GM21526 (cell line): ENCODE measurements around the gene NRXN3.

Experiments used
- ATAC-seq: cut with Tn5 transposase; IDR thresholded peaks from one replicate; pipeline ENCODE4 v1.9.1; 2021; ENCODE audit warnings: moderate library complexity; ENCODE audit not compliant: unreplicated experiment, low FRiP score

The NRXN3 gene

GRCh38 chr14:79668951-79669350 lies 1498.8 kb downstream of the NRXN3 start:
- no peak for ATAC-seq

- no peak for ATAC-seq
Observed at GRCh38 chr14:79670811-79671210, 1500.6 kb downstream of the NRXN3 start.

- ATAC-seq, result no peak
Observed at GRCh38 chr14:79680087-79680486, 1509.9 kb downstream of the NRXN3 start.

GRCh38 chr14:79686196-79686595 lies 1516.0 kb downstream of the NRXN3 start:
- no peak for ATAC-seq

- ATAC-seq, result no peak
Observed at GRCh38 chr14:79690960-79691359, 1520.8 kb downstream of the NRXN3 start.

GRCh38 chr14:79693935-79694334 lies 1523.8 kb downstream of the NRXN3 start:
- no peak for ATAC-seq

GRCh38 chr14:79695307-79695706 lies 1525.1 kb downstream of the NRXN3 start:
- ATAC-seq, result no peak

- no peak for ATAC-seq
Observed at GRCh38 chr14:79698298-79698711, 1528.1 kb downstream of the NRXN3 start.

GRCh38 chr14:79699206-79699605 lies 1529.0 kb downstream of the NRXN3 start:
- ATAC-seq, result no peak

- ATAC-seq, result no peak
Observed at GRCh38 chr14:79701371-79701770, 1531.2 kb downstream of the NRXN3 start.

- no peak for ATAC-seq
Observed at GRCh38 chr14:79702197-79702596, 1532.0 kb downstream of the NRXN3 start.

GRCh38 chr14:79703209-79703608 lies 1533.0 kb downstream of the NRXN3 start:
- no peak for ATAC-seq

- ATAC-seq, result no peak
Observed at GRCh38 chr14:79704041-79704807, 1534.1 kb downstream of the NRXN3 start.

GRCh38 chr14:79705126-79705894 lies 1535.1 kb downstream of the NRXN3 start:
- ATAC-seq, result no peak

- no peak for ATAC-seq
Observed at GRCh38 chr14:79706382-79706781, 1536.2 kb downstream of the NRXN3 start.

- no peak for ATAC-seq
Observed at GRCh38 chr14:79708426-79709388, 1538.5 kb downstream of the NRXN3 start.

- no peak for ATAC-seq
Observed at GRCh38 chr14:79709573-79709972, 1539.4 kb downstream of the NRXN3 start.

- no peak for ATAC-seq
Observed at GRCh38 chr14:79712302-79712950, 1542.3 kb downstream of the NRXN3 start.

- ATAC-seq, result no peak
Observed at GRCh38 chr14:79721399-79722084, 1551.4 kb downstream of the NRXN3 start.
